ENCODE results near the gene DCST2. TPM values are rescaled to one million over a fixed set of nuclear protein-coding genes. Genes with fewer than 3 reads are reported as not detected.

DCST2 gene
- total and polyA plus RNA-seq, 9 of the 15 experiments (the other 6 are each of a cell fraction or from before 2014, with no cell fraction given) = 0.09 to 0.49 (median 0.11) TPM; not detected in 3

DNA sequence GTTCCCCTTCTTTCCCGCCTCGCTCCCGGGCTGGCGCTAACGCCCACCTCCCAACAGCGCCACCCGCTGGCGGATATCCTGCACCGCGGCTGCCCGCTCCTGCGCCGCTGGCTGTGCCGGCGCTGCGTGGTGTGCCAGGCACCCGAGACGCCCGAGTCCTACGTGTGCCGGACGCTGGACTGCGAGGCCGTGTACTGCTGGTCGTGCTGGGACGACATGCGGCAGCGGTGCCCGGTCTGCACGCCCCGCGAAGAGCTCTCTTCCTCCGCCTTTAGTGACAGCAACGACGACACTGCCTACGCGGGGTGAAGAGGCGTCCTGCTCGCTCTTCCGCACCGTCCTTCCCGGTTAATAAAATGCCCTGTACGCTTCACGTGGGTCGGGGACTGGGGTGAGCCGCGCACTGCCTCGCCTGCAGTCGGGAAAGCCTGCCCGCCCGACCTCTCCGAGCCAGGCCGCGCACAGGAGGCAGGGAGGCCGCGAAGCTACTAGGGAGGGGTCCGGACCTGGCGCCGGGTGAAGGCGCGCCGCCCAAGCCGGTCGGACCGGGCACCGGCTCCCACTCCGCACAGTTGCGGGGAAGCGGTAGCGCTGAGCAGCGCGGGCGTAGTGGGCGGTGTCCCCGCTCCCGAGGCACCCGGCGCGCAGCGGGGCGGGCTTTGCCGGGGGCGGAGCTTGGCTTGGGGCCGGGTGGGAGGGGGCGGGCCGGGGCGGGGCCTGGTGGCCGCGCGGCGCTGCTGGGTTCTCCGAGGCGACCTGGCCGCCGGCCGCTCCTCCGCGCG, 17.2 kb upstream of the DCST2 start, which contains the start of gene ADAM15 (continued):
- TF ChIP-seq HDAC2 (IDR thresholded peaks at IDR 0.05) = peak; percentile 47; the same call in 1 of the 2 replicates
- 0 out of 2 replicates have a peak, but pooled peaks have one; percentile 47 for TF ChIP-seq ZNF41 (CRISPR knock-in tag; conservative IDR thresholded peaks at IDR 0.05)
- TF ChIP-seq YY1 (IDR thresholded peaks at IDR 0.05; ENCODE audit: borderline replicate concordance in 1 of 3, control insufficient read depth in 1 of 3, extremely low read depth in 1 of 3, insufficient read depth in 3 of 3, insufficient read length in 1 of 3, insufficient replicate concordance in 2 of 3, low read depth in 1 of 3, low read length in 2 of 3) = peak in 2 of 3 experiments; percentile 36 to 42
- no peak for TF ChIP-seq HLTF (IDR thresholded peaks at IDR 0.05)
- no peak for TF ChIP-seq BCL6 (CRISPR knock-in tag; IDR thresholded peaks at IDR 0.05)
- TF ChIP-seq CCNT2 (IDR thresholded peaks at IDR 0.05; ENCODE audit: borderline replicate concordance, extremely low read depth, insufficient read length, low read depth, low read length) = peak; percentile 66
- TF ChIP-seq ZNF398 (CRISPR knock-in tag; IDR thresholded peaks at IDR 0.05) = no peak
- no peak for TF ChIP-seq NFRKB (IDR thresholded peaks at IDR 0.05; ENCODE audit: low read depth)
- TF ChIP-seq GATA2 (CRISPR knock-in tag; IDR thresholded peaks at IDR 0.05) = no peak
- peak; percentile 86; the same call in 1 of the 2 replicates for TF ChIP-seq FOXP1 (CRISPR knock-in tag; IDR thresholded peaks at IDR 0.05)
- no peak for TF ChIP-seq ELF4 (CRISPR knock-in tag; IDR thresholded peaks at IDR 0.05)
- peak; percentile 85; the same call in 1 of the 2 replicates for TF ChIP-seq NR1H2 (CRISPR knock-in tag; IDR thresholded peaks at IDR 0.05)
- no peak for TF ChIP-seq ZSCAN29 (IDR thresholded peaks at IDR 0.05)
- peak; percentile 68; the same call in 1 of the 2 replicates for TF ChIP-seq AFF4 (CRISPR knock-in tag; IDR thresholded peaks at IDR 0.05)
- TF ChIP-seq CBFB (CRISPR knock-in tag; IDR thresholded peaks at IDR 0.05) = peak; percentile 66; the same call in 1 of the 2 replicates
- peak; percentile 50; the same call in 1 of the 2 replicates for TF ChIP-seq SMARCC2 (IDR thresholded peaks at IDR 0.05; ENCODE audit: low read depth)
- 0 out of 4 replicates have a peak, but pooled peaks of 1 of the 2 experiments have one; percentile 48 for TF ChIP-seq FOXA3 (CRISPR knock-in tag; conservative IDR thresholded peaks at IDR 0.05 in 1 of 2, IDR thresholded peaks at IDR 0.05 in 1 of 2)
- TF ChIP-seq, protein P1, sequence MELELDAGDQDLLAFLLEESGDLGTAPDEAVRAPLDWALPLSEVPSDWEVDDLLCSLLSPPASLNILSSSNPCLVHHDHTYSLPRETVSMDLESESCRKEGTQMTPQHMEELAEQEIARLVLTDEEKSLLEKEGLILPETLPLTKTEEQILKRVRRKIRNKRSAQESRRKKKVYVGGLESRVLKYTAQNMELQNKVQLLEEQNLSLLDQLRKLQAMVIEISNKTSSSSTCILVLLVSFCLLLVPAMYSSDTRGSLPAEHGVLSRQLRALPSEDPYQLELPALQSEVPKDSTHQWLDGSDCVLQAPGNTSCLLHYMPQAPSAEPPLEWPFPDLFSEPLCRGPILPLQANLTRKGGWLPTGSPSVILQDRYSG (tag; conservative IDR thresholded peaks at IDR 0.05; ENCODE audit: low read depth) = 0 out of 2 replicates have a peak, but pooled peaks have one; percentile 27
- no peak for TF ChIP-seq SRSF1 (IDR thresholded peaks at IDR 0.05; ENCODE audit: low read depth, low read length)

Measured in K562 (cell line).